ENCODE data around the gene SMC4.
A peak's percentile ranks its signal among the peaks of the same experiment; 100 is the strongest.
"Not testable (repeated sequence)": the region's sequence is repeated elsewhere in the genome, so short reads cannot be mapped to it uniquely, and the experiment has no call there.

Gene SMC4

GRCh38 chr3:160399125-160400029 lies at the start of gene SMC4, which contains the start of gene IFT80:
TSS of gene SMC4 (plus strand) at chr3:160399650. CDS start at chr3:160400827, 1,177 bp downstream.
TSS of gene IFT80 (minus strand) at chr3:160399225. CDS start at chr3:160384600, 14,625 bp downstream.
- peak; percentile 92 for DNase-seq

GRCh38 chr3:160355826-160356225 lies 43.6 kb upstream of the SMC4 start:
- no peak for DNase-seq

GRCh38 chr3:160362896-160363295 lies 36.6 kb upstream of the SMC4 start:
- not testable (repeated sequence) for DNase-seq

DNA sequence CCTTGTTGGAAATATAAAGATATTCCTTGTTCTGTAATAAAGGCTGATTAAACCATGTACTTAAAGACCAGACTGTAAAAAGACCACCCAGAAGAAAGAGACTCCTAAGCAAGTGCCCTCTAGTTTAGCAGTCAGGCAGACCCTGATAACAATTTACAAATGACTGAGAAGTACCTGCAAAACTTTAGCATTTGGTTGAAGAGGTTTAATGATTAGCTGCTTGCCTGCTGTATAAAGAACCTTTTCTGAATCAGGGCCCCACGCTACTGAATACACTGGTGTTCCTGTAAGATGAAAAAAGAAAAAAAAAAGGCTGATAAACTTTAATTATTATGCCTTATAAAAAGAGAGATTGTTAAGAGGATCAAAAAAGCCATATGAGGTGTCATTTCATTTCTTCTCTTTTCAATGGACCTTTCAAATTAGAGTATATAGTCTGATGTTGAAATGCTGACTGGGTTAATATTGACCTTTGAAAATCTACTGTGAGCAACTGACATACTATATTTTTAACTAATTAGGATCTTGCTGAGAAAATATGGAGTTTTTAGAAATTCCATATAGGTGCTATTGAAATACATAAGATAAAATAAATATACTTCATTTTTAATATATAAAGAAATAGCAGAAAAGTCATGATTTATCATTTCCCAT lies 33.5 kb upstream of the SMC4 start:
- DNase-seq: no peak

DNA sequence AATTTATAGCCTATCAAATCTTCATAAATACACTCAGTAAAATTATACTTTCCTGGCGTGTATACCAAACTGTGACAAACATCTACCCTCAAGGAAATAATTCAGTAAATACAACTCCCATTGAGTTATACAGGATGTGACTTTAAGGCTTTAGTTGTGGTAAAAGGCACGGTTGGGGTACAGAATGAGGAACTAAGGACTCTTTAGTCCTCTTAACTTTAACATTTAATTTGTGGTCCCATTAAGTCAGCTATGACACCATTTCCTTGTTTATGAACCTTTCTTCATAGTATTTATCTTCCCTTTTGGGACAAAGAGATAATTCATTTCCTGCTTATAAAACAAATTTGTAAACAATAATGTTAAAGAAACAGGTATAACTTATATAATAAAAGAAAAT lies 30.6 kb upstream of the SMC4 start:
- no peak for DNase-seq

DNA sequence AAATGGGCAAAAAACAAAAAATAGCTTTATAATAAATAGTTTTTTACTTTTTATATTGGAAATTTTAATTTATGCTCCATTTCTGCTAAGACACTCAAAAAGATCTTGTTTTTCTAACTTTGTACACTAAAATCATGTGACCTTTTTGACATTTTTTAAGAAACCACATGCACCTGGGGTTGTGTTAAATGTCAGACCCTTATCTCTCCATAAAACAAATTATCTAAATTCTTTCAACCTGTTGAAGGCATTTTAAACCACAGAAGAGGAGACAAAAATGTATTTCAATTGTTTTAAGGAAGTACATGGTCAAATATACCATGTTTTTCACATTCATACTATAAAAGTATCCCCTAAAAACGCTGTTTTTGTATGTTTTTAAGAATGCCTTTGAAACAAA lies 29.7 kb upstream of the SMC4 start:
- no peak for DNase-seq

DNA sequence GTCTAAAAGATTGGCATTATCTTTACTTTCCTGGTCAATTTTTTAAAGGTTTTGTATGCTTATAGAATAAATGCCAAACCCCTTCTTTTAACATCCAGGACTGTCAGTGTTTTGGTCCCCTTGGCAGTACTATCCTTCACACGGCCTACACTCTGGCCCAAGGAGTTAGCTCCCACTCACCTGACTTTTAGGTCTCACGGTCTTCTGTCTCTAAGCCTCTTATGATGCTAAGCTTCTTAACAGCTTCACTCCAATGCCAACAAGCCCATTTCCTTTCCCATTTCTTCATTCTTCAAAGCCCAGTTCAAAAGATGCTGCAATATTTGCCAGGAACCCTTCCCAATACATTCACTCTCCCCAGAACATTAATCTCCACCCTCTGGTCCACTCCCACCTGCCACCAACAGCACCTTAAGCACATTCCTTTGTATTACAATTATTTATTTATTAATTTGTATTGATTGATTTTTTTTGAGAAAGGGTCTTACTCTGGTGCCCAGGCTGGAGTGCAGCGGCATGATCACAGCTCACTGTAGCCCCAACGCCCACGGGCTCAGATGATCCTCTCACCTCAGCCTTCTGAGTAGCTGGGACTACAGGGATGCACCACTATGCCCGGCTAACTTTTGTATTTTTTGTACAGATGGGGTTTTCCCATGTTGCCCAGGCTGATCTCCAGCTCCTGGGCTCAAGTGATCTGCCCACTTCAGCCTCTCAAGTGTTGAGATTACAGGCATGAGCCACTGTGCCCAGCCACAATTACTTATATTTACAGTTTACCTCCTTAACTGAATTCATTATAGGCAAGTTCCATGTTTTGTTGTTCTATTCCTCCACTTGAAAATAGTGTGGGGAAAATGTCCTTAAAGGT lies 28.2 kb upstream of the SMC4 start:
- DNase-seq: no peak

- DNase-seq: no peak
Measured at GRCh38 chr3:160372780-160373179, 26.7 kb upstream of the SMC4 start.

DNA sequence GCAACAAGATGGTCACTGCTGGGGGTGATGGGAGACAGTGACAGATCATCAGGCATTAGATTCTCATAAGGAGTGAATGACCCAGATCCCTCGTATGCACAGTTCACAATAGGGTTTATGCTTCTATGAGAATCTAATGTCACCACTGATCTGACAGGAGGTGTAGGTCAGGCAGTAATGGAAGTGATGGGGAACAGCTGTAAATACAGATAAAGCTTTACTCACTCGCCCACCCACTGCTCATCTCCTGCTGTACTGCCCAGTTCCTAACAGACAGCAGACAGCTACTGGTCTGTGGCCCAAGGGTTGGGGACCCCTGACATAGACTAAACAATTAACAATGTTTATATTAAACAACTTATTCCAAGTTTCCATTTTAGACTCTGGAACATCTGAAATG lies 25.8 kb upstream of the SMC4 start:
- DNase-seq: no peak

- no peak for DNase-seq
Measured at GRCh38 chr3:160374472-160374871, 25.0 kb upstream of the SMC4 start.

DNA sequence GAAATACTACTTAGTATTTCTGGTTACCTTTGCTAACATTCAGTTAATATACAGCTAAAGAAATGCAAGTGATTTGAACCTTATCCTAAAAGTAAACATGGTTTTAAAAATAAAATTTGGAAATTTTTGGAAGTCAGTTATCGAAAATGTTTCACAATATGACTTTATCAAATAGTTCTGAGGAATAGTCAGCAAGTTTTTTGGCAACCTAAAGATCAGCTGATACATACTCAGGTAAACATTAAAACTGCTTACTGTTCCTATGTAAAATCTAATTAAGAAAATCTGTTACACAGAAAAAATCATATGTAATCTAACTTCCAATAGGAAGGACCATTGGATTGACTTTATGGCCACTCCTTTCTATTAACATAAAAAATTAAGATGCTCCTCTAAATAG lies 24.5 kb upstream of the SMC4 start:
- no peak for DNase-seq

GRCh38 chr3:160376681-160377080 lies 22.8 kb upstream of the SMC4 start:
- no peak for DNase-seq

GRCh38 chr3:160378331-160379109 lies 20.9 kb upstream of the SMC4 start:
- DNase-seq: no peak

GRCh38 chr3:160379628-160380214 lies 19.7 kb upstream of the SMC4 start:
- no peak for DNase-seq

DNA sequence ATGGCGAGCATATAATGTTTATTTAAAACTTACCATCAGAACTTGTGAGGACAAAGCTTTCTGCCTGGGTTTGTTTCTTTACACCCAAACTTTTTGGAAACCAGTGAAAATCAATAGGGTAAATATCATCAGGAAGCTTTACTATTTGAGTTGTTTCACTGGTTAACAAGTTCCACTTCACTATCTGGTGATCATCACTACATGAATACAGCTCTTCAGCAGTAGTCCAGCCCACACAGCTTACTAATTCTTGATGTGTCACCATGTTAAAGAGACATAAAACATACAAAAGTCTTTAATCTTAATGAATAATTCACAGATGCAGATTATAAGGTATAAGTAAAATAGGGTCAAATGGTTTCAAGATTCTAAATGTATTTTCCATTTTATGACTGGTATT lies 18.0 kb upstream of the SMC4 start:
- DNase-seq: no peak

DNA sequence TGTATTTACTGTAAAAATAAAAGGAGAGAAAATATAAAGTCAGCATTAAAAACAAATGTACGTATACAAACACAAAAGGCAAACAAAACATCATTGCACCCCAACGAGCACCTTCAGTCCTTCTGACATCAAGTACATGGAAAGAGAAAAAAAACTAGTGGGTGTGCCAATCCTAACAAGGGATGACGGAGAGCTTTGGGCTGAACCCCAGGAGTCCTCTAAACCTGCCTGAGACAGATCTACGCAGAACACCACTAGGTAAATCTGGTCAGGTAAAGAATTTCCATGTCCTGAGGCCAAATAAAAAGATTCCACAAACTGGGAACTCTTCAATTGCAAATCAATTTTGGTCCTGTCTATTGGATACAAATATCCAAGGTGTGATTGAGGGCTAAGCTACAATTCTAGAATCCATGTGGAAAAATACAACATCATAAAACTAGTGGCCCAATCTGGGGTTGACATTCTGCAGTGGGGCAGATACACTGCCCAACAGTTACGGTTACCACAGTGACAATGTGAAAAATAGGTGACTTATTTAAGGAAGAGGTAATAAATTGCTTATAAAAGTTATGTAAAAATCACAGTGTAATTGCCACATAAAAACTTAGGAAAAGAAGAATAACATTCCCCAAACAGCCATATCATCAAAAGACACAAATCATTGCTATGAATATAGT lies 14.7 kb upstream of the SMC4 start:
- DNase-seq: no peak

DNA sequence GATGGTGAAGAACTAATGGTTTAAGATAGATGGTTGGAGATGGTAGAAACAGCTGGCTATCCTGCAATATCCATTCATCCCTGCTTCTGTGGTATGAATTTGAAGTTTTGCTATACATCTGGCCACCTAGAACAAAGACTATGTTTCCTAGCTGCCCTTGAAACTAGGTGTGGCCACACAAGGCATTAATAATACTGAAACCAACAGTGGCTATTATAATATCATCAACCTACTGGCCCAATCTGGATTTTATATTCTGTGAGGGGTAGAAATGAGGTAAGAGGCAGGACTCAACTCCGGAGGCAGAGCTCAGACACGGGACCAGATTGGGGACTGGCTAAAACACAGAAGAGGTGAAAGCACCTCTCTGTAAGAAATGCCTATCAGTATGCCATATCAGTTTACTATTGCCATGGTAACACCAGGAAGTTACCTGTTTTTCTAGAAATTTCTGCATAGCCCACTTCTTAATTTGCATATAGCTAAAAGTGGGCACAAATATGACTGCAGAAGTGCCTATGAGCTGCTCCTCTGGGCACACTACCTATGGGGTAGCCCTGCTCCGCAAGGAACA lies 8.8 kb upstream of the SMC4 start:
- DNase-seq: no peak

DNA sequence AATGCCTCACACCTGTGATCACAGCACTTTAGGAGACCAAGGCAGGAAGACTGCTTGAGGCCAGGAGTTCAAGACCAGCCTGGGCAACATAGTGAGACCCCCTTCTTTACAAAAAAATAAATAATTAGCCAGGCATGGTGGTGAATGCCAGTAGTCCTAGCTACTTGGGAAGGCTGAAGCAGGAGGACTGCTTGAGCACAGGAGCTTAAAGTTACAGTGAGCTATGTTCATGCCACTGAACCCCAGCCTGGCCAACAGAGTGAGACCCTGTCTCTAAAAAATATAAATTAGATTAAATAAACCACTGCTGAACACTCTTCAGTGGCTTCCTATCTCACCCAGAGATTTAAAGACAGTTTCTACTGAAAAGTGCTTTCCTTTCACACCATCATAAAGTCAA lies 6.7 kb upstream of the SMC4 start:
- DNase-seq: no peak

DNA sequence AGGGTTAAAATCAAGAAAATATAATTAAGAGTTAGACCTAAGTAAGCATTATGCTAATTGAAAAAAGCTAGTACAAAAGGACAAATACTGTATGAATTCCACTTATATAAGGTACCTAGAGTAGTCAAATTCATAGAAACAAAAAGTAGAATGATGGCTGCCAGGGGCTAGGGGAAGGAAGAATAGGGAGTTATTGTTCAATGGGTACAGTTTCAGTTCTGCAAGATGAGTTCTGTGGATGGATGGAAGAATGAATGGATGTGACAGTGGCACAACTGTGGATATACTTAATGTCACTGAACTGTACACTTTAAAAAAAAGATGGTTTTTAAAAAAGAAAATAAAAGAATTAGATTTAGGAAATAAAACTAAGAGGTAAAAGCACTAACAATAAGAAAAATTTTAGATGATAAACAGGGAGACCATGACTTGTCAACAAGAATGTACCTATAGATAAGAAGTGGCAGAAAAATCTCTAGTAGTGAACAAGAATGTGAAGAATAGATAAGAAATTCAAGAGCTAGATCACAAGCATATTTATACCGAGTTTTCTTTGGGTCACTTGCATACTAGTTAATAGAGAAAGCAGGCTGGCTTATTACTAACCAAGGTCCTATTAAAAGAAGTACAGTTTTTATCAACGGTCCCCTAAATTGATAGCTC lies 6.0 kb upstream of the SMC4 start:
- no peak for DNase-seq

DNA sequence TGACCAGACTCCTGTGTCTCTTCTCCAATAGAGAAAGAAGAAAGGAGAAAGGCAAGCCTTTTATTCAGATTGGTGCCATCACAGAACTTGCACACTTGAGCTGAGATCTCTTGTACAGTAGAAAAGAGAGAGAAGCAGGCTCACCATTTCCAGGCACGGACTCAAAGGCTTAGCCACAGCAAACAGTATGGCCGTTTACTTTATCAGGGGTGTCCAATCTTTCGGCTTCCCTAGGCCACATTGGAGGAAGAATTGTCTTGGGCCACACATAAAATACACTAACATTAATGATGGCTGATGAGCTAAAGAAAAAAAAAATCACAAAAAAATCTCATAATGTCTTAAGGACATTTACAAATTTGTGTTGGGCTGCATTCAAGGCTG lies 5.4 kb upstream of the SMC4 start:
- DNase-seq: no peak

DNA sequence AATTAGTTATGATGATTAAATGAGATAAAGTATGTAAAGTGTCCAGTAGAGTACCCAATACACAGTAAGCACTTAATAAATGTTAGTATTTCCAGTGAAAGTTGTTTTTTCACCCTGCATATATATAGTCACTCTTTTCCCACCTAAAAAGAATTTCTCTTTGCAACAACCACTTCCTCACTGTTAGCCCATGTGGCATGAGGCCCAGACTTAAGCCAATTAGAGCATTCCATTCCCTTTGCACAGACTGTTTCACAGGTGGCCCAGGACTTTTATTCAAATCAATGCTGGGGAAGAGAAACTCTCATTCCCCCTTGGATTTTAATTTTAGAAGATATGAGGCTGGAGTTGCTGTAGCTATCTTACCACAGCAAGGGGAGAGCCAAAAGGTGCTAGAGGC lies 4.2 kb upstream of the SMC4 start:
- DNase-seq: no peak

All from NCI-H345 (cell line).